A673 (cell line): Measurements from ENCODE around the gene CD302. TPM values are rescaled to one million over a fixed set of nuclear protein-coding genes. Genes with fewer than 3 reads are reported as not detected.

Experiments used
- BruUV-seq: library from RNA; stranded (reverse); fragments of 400-500 nt; replicated peaks from 2 replicates; lab custom pipeline; 2021; lab: Mats Ljungman, UMichigan
- CTCF ChIA-PET: fragments of 300-600 bp; sonication (Branson Sonifier 250); formaldehyde crosslinking; loops from one replicate; lab custom pipeline; 2022; ENCODE audit warnings: antibody characterized with exemption; lab: Charles Lee
- POLR2A ChIA-PET: fragments of 300-600 bp; sonication (Branson Sonifier 250); formaldehyde crosslinking; loops from one replicate; lab custom pipeline; 2022; ENCODE audit warnings: antibody characterized with exemption; ENCODE audit not compliant: low non-redundant PET; lab: Charles Lee
- DNase-seq: peaks from one replicate; pipeline ENCODE4 v3.0.0-alpha.2; 2015; ENCODE audit warnings: low spot score
- H3K27ac ChIP-seq: fragments of 200-600 bp; sonication (generic); 2 replicates; pipeline ENCODE4 v1.5.1; 2016; ENCODE audit warnings: mixed run types, low read depth, mild to moderate bottlenecking, mixed read lengths, antibody characterized with exemption, low read length; ENCODE audit not compliant: poor library complexity, severe bottlenecking
- H3K27me3 ChIP-seq: fragments of 200-600 bp; sonication (generic); replicated peaks from 2 replicates; pipeline ENCODE4 v1.6.1; 2017; ENCODE audit warnings: mixed run types, low read depth, mild to moderate bottlenecking, mixed read lengths, antibody characterized with exemption, low read length; ENCODE audit not compliant: insufficient read depth, poor library complexity
- H3K36me3 ChIP-seq: fragments of 200-600 bp; sonication (generic); 2 replicates; pipeline ENCODE4 v1.6.1; 2016; ENCODE audit warnings: mixed run types, mild to moderate bottlenecking, mixed read lengths, antibody characterized with exemption, low read length; ENCODE audit not compliant: insufficient read depth, poor library complexity, severe bottlenecking
- H3K4me1 ChIP-seq: fragments of 200-600 bp; sonication (generic); 2 replicates; pipeline ENCODE4 v1.6.1; 2017; ENCODE audit warnings: mixed run types, mild to moderate bottlenecking, mixed read lengths, antibody characterized with exemption, low read length; ENCODE audit not compliant: insufficient read depth, poor library complexity, severe bottlenecking
- H3K4me3 ChIP-seq: fragments of 200-600 bp; sonication (generic); 2 replicates; pipeline ENCODE4 v1.5.1; 2016; ENCODE audit warnings: low read depth, mixed run types, mild to moderate bottlenecking, mixed read lengths, low read length; ENCODE audit not compliant: poor library complexity, severe bottlenecking
- H3K9me3 ChIP-seq: fragments of 200-600 bp; sonication (generic); 2 replicates; pipeline ENCODE4 v1.6.1; 2016; ENCODE audit warnings: mixed run types, low read depth, mild to moderate bottlenecking, mixed read lengths, antibody characterized with exemption, low read length; ENCODE audit not compliant: poor library complexity, severe bottlenecking
- EZH2 ChIP-seq: fragments of 200-600 bp; sonication (generic); IDR thresholded peaks from 2 replicates; pipeline ENCODE4 v1.6.1; 2017; ENCODE audit warnings: borderline replicate concordance, low read depth, mild to moderate bottlenecking, mixed read lengths, antibody characterized with exemption, low read length; ENCODE audit not compliant: poor library complexity, severe bottlenecking
- intact Hi-C: fragments of 100-400 bp; cut with micrococcal nuclease; formaldehyde crosslinking; loops from one replicate; pipeline ENCODE4 v1.10.0; 2022; ENCODE audit not compliant: unreplicated experiment
- total RNA-seq: library from RNA; stranded (reverse); gene quantifications from 2 replicates; pipeline ENCODE4 v1.2.3, GENCODE V29; 2021
- TF ChIP-seq, protein P1 (sequence below): fragments of 300-800, 200-600 bp; sonication (generic); conservative IDR thresholded peaks from 2 replicates; pipeline ENCODE4 v1.5.1; 2017; ENCODE audit warnings: low read depth, mild to moderate bottlenecking, antibody characterized with exemption, low read length, moderate library complexity, mixed read lengths

The CD302 gene
- total RNA-seq, 1 experiment from 2014 or later, result 0.24 TPM

DNA sequence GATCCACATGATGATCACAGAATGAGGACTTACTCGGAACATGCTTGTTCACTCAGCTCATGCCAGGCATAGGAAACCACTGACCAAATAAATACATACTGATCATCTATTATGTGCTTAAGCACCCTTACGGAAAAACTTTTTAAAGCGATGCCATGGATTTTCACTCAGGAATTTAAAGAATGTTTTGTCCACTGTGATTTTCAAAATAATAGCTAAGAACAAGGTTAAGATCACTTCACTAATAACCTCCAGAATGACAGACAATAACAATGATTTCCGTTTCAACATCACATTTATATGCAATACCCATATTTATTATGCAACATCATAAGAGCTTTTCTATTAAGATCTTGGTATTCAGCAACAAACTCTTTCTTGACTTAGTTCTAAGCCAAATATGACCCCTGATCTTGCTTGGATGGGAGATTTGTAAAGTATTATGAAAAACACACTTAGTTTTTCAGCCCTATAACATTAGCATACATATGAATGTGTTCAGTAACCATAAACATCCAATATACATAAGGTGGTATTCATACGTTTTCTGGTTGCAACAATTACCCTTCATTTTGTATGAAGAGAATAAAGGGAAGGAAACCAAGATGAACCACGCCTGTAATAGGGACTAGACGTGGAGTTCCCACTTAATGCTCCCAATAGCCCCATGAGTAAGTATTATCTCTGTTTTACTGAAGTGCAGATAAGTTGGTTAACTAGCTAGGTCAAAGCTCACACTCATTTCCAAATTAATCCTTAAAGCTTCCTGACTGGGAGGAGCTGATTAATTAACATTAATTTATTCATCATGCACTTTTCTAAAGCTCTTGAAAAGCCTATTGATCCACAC lies 1.9 kb downstream of the CD302 start:
- H3K4me3 ChIP-seq, result no peak overlapping the region
- intact Hi-C loops, result no loop called here
- ChIA-PET CTCF (no interaction called here), POLR2A (no interaction called here)
- no peaks in the 10 kb centered on the region for H3K36me3 ChIP-seq
- H3K27me3 ChIP-seq, result peaks cover 36% of the 10 kb centered on the region
- H3K9me3 ChIP-seq, result no peaks in the 10 kb centered on the region
- TF ChIP-seq EZH2, result no peak
- TF ChIP-seq, protein P1, sequence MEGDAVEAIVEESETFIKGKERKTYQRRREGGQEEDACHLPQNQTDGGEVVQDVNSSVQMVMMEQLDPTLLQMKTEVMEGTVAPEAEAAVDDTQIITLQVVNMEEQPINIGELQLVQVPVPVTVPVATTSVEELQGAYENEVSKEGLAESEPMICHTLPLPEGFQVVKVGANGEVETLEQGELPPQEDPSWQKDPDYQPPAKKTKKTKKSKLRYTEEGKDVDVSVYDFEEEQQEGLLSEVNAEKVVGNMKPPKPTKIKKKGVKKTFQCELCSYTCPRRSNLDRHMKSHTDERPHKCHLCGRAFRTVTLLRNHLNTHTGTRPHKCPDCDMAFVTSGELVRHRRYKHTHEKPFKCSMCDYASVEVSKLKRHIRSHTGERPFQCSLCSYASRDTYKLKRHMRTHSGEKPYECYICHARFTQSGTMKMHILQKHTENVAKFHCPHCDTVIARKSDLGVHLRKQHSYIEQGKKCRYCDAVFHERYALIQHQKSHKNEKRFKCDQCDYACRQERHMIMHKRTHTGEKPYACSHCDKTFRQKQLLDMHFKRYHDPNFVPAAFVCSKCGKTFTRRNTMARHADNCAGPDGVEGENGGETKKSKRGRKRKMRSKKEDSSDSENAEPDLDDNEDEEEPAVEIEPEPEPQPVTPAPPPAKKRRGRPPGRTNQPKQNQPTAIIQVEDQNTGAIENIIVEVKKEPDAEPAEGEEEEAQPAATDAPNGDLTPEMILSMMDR, result no peak
- H3K4me1 ChIP-seq, result peaks cover 11% of the 10 kb centered on the region
- no peak overlapping the region for H3K27ac ChIP-seq
- DNase-seq, result no peak
- no TSS peak for BruUV-seq

DNA sequence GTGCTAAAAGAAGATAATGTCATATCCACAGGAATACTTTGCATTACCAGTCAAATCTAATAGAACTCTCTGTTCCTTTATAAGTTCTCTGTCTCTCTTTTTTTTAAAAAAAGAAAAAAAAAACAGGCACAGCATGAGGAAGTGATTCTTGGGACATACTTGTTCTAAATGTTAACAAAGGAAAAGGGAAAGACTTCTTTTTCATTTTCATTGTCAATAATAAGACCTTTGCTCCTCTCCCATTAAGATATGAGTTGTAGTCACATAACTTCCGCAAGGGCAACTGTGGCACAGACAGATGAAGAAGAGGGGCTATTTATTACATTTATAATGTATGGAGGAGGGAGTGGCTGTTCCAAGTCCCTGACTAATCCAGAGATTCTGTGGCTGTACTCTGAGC lies 4.7 kb downstream of the CD302 start:
- ChIA-PET POLR2A (no interaction called here), CTCF (no interaction called here)
- Histone ChIP-seq H3K36me3 (no peaks in the 10 kb centered on the region), H3K4me3 (no peak overlapping the region), H3K4me1 (peaks cover 11% of the 10 kb centered on the region), H3K27ac (no peak overlapping the region), H3K27me3 (peaks cover 22% of the 10 kb centered on the region), H3K9me3 (no peaks in the 10 kb centered on the region)
- no peak for DNase-seq
- intact Hi-C loops, result no loop called here
- no TSS peak for BruUV-seq
- TF ChIP-seq, protein P1, result no peak
- no peak for TF ChIP-seq EZH2

DNA sequence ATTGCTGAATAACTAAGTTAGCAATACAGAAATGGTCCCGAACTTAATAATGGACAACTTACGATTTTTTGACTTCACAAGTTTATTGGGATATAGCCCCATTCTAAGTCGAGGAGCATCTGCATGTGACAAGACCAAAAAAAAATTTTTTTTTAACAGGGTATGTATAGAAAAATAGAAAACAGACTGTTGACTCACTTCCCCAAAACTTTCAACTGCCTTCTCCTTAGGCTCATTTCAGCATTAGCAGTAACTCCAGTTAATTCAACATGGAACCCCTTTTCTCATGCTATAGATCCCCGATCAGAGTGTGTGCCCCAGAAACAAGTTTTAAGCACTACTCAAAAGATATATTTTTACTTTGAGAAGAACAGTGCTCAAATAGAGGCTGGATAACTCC lies 5.4 kb downstream of the CD302 start:
- no peak overlapping the region for H3K27ac ChIP-seq
- CTCF ChIA-PET, result no interaction called here
- DNase-seq, result no peak
- no peaks in the 10 kb centered on the region for H3K36me3 ChIP-seq
- no TSS peak for BruUV-seq
- no peaks in the 10 kb centered on the region for H3K9me3 ChIP-seq
- POLR2A ChIA-PET, result no interaction called here
- peaks cover 9% of the 10 kb centered on the region for H3K4me1 ChIP-seq
- no peak overlapping the region for H3K4me3 ChIP-seq
- H3K27me3 ChIP-seq, result peaks cover 15% of the 10 kb centered on the region
- intact Hi-C loops, result no loop called here
- no peak for TF ChIP-seq EZH2
- TF ChIP-seq, protein P1, result no peak
